GM21526 (cell line): Measurements from ENCODE around the gene ANKRD24.
"Not testable (repeated sequence)": the region's sequence is repeated elsewhere in the genome, so short reads cannot be mapped to it uniquely, and the experiment has no call there.

Source experiments
- ATAC-seq: cut with Tn5 transposase; IDR thresholded peaks from one replicate; pipeline ENCODE4 v1.9.1; 2021; ENCODE audit warnings: moderate library complexity; ENCODE audit not compliant: unreplicated experiment, low FRiP score

ANKRD24 gene

GRCh38 chr19:4196587-4197148 is 14.2 kb downstream of the ANKRD24 start:
- ATAC-seq = no peak

GRCh38 chr19:4197228-4197624 is 14.7 kb downstream of the ANKRD24 start:
- no peak for ATAC-seq

- ATAC-seq = no peak
Measured at GRCh38 chr19:4197625-4198466, 15.4 kb downstream of the ANKRD24 start.

GRCh38 chr19:4198467-4199126 is 16.1 kb downstream of the ANKRD24 start:
- ATAC-seq = no peak

GRCh38 chr19:4199699-4200293 is 17.3 kb downstream of the ANKRD24 start:
- ATAC-seq = no peak

- ATAC-seq = no peak
Measured at GRCh38 chr19:4200940-4201542, 18.6 kb downstream of the ANKRD24 start.

GRCh38 chr19:4201798-4202197 is 19.3 kb downstream of the ANKRD24 start:
- ATAC-seq = no peak

- ATAC-seq = no peak
Measured at GRCh38 chr19:4206818-4207484, 24.5 kb downstream of the ANKRD24 start.

GRCh38 chr19:4208385-4209094 is 26.1 kb downstream of the ANKRD24 start:
- ATAC-seq = no peak

- no peak for ATAC-seq
Measured at GRCh38 chr19:4210166-4210731, 27.8 kb downstream of the ANKRD24 start.

GRCh38 chr19:4213116-4213515 is 30.6 kb downstream of the ANKRD24 start:
- no peak for ATAC-seq

- no peak for ATAC-seq
Measured at GRCh38 chr19:4215807-4216206, 33.3 kb downstream of the ANKRD24 start.

GRCh38 chr19:4216846-4217245 is 34.4 kb downstream of the ANKRD24 start:
- no peak for ATAC-seq

- ATAC-seq = no peak
Measured at GRCh38 chr19:4217429-4218264, 35.2 kb downstream of the ANKRD24 start.

- ATAC-seq = not testable (repeated sequence)
Measured at GRCh38 chr19:4218523-4218922, 36.0 kb downstream of the ANKRD24 start.

- ATAC-seq = no peak
Measured at GRCh38 chr19:4220188-4220587, 37.7 kb downstream of the ANKRD24 start.

GRCh38 chr19:4224470-4224869 is 42.0 kb downstream of the ANKRD24 start:
- no peak for ATAC-seq

- no peak for ATAC-seq
Measured at GRCh38 chr19:4225885-4226284, 43.4 kb downstream of the ANKRD24 start.
